Ectodermal cell (in vitro differentiated cells): ENCODE data around the gene NID2.
A peak's percentile ranks its signal among the peaks of the same experiment; 100 is the strongest.

Experiments used
- H3K27ac ChIP-seq: 2 replicates; pipeline ENCODE4 v1.7.0; 2013; ENCODE audit warnings: mild to moderate bottlenecking, low read depth, low read length; ENCODE audit not compliant: insufficient read depth, poor library complexity, severe bottlenecking
- H3K27me3 ChIP-seq: 2 replicates; pipeline ENCODE4 v1.7.0; 2013; ENCODE audit warnings: mild to moderate bottlenecking, low read length; ENCODE audit not compliant: insufficient read depth, control insufficient read depth, poor library complexity, severe bottlenecking
- H3K36me3 ChIP-seq: one replicate; pipeline ENCODE4 v1.7.0; 2013; ENCODE audit warnings: low read length; ENCODE audit not compliant: control insufficient read depth, insufficient read depth
- H3K4me1 ChIP-seq: one replicate; pipeline ENCODE4 v1.7.0; 2013; ENCODE audit warnings: low read length; ENCODE audit not compliant: control insufficient read depth, insufficient read depth
- H3K4me3 ChIP-seq: 2 replicates; pipeline ENCODE4 v1.7.0; 2013; ENCODE audit warnings: low read depth, low read length, control low read depth; ENCODE audit not compliant: insufficient read depth
- H3K9me3 ChIP-seq: 2 replicates; pipeline ENCODE4 v1.7.0; 2013; ENCODE audit warnings: mild to moderate bottlenecking, low read length, moderate library complexity; ENCODE audit not compliant: control insufficient read depth
- WGBS, 2 experiments: methylation state at CpG; one replicate each; pipeline ENCODE4 v1.1.7; 2013; ENCODE audit warnings: missing lambda C conversion rate in 2 of 2; 5-methylcytosine and 5-hydroxymethylcytosine counted together

NID2 gene

DNA sequence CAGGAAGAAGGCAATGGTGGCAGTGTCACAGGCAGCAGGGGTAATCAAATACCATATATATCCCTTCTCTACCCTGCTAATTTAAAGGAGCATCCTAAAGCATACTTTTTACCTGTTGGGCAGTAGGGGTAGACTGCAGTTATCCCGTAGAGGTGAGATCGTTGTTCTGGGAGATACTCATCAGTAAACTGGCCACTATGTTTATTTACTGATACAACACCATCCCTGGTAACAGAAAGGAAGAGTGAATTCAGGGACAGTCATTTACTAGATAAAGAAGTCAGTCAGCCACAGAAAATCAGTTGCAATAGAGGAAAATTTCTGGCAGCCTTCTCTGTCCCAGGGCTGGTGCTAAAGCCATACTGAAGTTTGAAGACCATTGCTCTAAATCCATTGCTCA, 63.2 kb downstream of the NID2 start:
- WGBS, 2 experiments, result 93 to 100% methylated on average over 2 of the region's 2 CpGs
- Histone ChIP-seq H3K27me3 (no peaks in the 10 kb centered on the region), H3K9me3 (no peaks in the 10 kb centered on the region), H3K27ac (no peak overlapping the region), H3K36me3 (peaks cover 42% of the 10 kb centered on the region), H3K4me3 (no peak overlapping the region), H3K4me1 (no peaks in the 10 kb centered on the region)

DNA sequence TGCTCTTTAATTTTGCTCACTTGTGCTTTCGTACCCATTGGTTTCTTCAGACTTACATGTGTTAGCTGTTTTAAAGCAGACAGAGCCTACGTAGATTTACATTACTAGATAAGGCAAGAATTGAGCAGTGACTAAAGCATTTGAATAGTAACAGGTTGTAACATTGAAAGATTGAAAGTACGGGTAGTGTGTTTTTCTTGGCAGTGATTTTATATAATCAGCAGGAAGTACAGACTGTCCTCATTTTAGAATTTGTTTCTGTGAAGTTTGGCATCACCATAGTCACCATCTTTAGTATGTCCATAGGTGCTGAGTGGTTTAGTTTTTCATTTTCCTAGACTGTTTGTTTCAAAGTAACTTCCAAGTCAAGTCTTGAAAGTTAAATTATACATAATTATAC, 65.5 kb downstream of the NID2 start:
- WGBS, 2 experiments, result 96 to 100% methylated on average over 3 of the region's 3 CpGs
- H3K27me3 ChIP-seq, result no peaks in the 10 kb centered on the region
- peaks cover 43% of the 10 kb centered on the region for H3K36me3 ChIP-seq

DNA sequence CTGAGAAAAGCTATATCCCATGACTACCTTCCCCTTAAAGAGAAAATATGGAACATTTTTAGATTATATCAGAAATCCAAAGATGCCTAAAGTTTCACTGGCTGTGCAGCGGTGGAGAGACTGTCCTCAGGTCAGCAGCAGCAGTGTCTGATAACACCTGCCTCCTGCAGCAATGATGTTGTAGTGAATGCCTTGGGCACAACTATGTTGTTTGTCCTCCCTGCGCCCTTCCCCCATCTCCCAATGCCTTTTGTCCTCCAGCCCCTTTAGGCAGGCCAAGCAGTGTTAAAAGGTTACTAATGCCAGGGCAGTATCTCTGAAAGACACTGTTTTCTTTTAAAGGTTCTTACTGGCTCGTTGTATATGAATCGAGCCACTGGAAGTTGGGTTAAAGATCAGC, 66.3 kb downstream of the NID2 start:
- Histone ChIP-seq H3K4me1 (no peaks in the 10 kb centered on the region), H3K27me3 (no peaks in the 10 kb centered on the region), H3K27ac (no peak overlapping the region), H3K36me3 (peaks cover 44% of the 10 kb centered on the region), H3K9me3 (no peaks in the 10 kb centered on the region), H3K4me3 (no peak overlapping the region)
- 89 to 92% methylated on average over 2 to 4 of the region's 4 CpGs for WGBS, 2 experiments

More for the DNA sequence above, 65.5 kb downstream of the NID2 start:
- Histone ChIP-seq H3K4me1 (no peaks in the 10 kb centered on the region), H3K9me3 (no peaks in the 10 kb centered on the region), H3K4me3 (no peak overlapping the region), H3K27ac (no peak overlapping the region)

DNA sequence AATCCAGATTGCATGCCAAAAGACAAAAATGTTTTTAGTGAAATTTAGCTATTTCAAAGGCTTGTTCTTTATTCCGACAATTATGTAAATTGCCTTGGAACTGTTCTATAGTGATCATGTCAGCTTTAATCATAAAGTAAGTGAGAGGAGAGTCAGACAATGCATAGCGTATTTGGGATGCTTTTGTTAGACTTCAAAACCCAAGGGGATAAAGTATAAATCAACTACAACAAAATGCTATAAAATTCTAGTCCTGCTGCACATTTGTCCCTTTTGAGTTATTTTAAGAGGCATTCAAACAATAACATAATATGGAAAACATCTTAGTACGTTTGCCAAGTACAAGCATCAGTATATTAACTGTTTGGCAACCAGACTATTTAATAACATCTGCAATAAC, 68.2 kb downstream of the NID2 start:
- Histone ChIP-seq H3K36me3 (peaks cover 34% of the 10 kb centered on the region), H3K4me1 (no peaks in the 10 kb centered on the region), H3K27me3 (no peaks in the 10 kb centered on the region), H3K27ac (no peak overlapping the region), H3K4me3 (no peak overlapping the region), H3K9me3 (no peaks in the 10 kb centered on the region)
- 95 to 100% methylated on average over 2 to 3 of the region's 3 CpGs for WGBS, 2 experiments

DNA sequence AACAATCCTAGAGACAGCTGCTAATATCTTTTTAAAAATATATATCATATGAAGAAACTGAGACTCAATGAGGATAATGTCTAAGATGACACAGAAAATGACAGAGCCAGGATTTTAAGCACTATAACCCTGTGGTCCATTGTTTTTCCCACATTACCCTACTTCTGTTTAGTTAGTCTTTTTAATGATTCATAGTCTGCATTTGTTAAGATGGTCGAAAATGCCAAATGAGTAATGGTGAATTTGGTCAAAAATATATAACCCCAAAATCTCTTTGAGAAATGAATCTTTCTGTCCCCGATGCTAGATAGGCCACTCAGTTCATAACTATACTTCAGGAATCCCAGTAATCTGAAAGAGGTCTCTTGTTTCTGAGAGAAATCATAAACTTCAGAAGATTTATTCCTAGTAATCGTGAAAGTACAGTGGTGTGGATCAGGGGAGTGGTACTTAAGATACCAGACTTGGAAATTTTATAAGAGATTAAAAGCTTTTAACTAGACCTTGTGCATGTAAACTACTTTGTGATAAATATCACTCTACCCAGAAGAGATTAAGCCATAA, 68.8 kb downstream of the NID2 start:
- H3K4me1 ChIP-seq, result no peaks in the 10 kb centered on the region
- H3K27me3 ChIP-seq, result no peaks in the 10 kb centered on the region
- H3K27ac ChIP-seq, result no peak overlapping the region
- H3K36me3 ChIP-seq, result peaks cover 28% of the 10 kb centered on the region
- WGBS, 2 experiments, result 95 to 96% methylated on average over 2 of the region's 3 CpGs
- H3K9me3 ChIP-seq, result no peaks in the 10 kb centered on the region
- no peak overlapping the region for H3K4me3 ChIP-seq

DNA sequence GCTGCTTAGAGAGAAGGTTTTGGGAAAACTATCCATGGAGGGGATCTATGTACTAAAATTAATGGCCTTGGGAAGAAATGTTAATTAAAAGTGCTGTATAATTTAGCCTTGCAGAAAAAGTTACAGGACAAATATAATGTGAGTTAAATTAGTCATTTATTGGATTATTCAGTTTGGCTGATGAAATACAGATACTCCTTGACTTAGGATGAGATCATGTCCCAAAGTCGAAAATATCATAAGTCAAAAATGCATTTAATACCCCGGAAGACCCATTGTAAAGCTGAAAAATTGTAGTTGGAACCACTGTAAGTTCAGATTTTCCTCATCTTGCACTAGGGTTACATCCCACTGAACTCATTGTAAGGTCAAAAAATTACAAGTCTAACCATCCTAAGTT, 69.8 kb downstream of the NID2 start:
- 90 to 100% methylated on average over 2 of the region's 2 CpGs for WGBS, 2 experiments
- H3K27ac ChIP-seq, result no peak overlapping the region
- H3K4me1 ChIP-seq, result no peaks in the 10 kb centered on the region
- no peaks in the 10 kb centered on the region for H3K9me3 ChIP-seq
- H3K27me3 ChIP-seq, result no peaks in the 10 kb centered on the region
- peaks cover 21% of the 10 kb centered on the region for H3K36me3 ChIP-seq
- no peak overlapping the region for H3K4me3 ChIP-seq

DNA sequence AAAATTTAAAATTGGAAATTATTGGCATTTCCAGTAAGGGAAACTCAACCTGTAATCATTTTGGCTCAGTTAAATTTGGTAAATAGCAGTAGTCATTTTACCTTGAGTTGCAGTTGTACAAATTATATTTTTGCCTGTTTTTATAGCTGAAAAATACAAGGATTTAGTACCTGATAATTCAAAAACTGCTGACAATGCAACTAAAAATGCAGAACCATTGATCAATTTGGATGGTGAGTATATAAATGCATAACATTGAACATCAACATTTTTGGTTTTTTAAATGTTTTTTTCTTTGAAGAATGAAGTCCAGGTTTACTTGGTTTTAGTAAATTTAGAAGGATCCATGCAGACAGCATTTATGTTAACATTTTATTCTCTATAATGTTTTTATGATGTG, 70.5 kb downstream of the NID2 start:
- H3K36me3 ChIP-seq, result peaks cover 19% of the 10 kb centered on the region
- H3K27ac ChIP-seq, result no peak overlapping the region
- H3K9me3 ChIP-seq, result no peaks in the 10 kb centered on the region
- H3K4me1 ChIP-seq, result no peaks in the 10 kb centered on the region
- no peaks in the 10 kb centered on the region for H3K27me3 ChIP-seq
- no peak overlapping the region for H3K4me3 ChIP-seq

DNA sequence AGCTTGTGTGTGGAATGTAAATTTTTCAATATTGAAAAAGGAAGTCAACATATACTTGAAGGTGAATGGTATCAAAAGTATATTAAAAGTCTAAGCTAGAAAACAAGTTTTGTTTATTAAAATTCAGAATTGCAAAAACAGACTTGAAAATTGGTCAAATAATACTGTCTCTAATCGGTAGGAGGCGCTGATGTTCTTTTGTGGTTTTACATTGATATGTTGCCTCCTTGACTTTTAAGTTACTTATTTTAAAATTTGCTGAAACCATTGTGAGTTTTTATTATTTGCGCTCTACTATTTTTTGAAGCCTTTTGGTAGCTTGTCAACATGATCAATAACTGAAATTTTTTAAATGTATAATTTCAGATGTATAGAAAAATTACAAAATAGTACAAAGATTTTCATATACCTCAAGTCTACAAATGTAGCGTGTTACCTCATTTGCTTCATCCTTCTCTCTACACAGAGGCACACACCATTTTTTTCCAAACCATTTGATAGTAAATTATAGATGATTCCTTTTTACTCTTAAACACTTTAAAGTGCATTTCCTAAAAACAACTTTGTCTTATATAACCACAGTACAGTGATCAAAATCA, 72.6 kb downstream of the NID2 start:
- peaks cover 18% of the 10 kb centered on the region for H3K36me3 ChIP-seq
- H3K4me3 ChIP-seq, result no peak overlapping the region
- 37 to 74% methylated on average over 2 to 4 of the region's 4 CpGs for WGBS, 2 experiments
- H3K27ac ChIP-seq, result no peak overlapping the region
- H3K9me3 ChIP-seq, result no peaks in the 10 kb centered on the region
- H3K27me3 ChIP-seq, result no peaks in the 10 kb centered on the region
- H3K4me1 ChIP-seq, result no peaks in the 10 kb centered on the region

DNA sequence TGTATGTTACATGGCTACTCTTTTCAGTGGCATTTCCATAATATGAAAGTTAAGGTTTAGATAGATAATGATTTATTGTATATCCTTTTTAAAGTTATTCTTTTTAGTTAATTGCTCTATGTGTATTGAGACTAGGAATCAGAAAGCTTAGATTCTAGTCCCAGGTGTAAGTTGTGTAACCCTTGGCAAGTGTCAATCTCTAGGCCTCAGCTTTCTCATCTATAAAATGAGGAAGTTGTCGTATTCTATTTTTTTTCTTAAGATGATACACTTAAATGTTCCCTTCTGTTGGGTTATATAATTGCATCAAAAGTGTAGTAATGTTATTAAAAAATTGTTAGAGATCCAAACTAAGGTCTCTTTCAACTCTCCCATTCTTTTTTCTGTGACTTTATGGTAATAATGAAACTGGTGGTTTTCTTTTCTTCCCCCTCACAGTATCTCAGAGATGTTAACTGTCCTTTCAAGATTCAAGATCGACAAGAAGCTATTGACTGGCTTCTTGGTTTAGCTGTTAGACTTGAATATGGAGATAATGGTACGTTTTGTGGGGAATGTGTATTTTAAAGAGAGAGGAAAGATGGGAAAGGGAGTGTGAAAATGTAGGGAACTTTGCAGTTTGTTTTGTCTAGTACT, 75.5 kb downstream of the NID2 start:
- Histone ChIP-seq H3K9me3 (no peaks in the 10 kb centered on the region), H3K36me3 (peaks cover 16% of the 10 kb centered on the region), H3K27ac (no peak overlapping the region), H3K4me1 (peaks cover 3% of the 10 kb centered on the region), H3K4me3 (no peak overlapping the region), H3K27me3 (no peaks in the 10 kb centered on the region)
- 86 to 90% methylated on average over 2 of the region's 3 CpGs for WGBS, 2 experiments

DNA sequence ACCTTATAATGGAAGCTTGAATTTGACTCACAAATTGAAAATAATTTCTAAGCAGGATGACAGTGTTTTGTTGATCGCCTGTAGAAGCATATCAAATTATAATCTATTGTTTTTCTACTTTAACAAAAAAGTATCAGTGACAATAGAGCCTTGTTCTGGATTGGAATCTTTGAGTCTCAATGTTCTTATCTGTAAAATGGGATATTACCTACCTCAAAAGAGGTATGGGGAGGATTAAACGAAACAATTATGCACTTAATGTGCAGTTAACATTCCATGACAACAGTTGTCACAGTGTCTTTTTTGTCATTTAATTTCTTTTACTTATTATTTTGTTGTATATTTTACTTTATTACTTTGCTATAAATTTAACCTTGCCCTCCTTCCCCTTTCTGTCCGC, 78.4 kb downstream of the NID2 start:
- Histone ChIP-seq H3K36me3 (peaks cover 14% of the 10 kb centered on the region), H3K27me3 (no peaks in the 10 kb centered on the region), H3K27ac (no peak overlapping the region), H3K4me3 (peak overlapping the region; percentile 87), H3K4me1 (peaks cover 3% of the 10 kb centered on the region), H3K9me3 (no peaks in the 10 kb centered on the region)
- 20% methylated on average over 1 of the region's 3 CpGs; no CpG with 5 or more reads in 1 of the 2 experiments for WGBS, 2 experiments
